Measurements from ENCODE around the gene TPM3. TPM values are rescaled to one million over a fixed set of nuclear protein-coding genes. Genes with fewer than 3 reads are reported as not detected.

Gene TPM3
- total and polyA plus RNA-seq, 10 of the 15 experiments (the other 5 are each of a cell fraction or from before 2014, with no cell fraction given): 270 to 759 (median 505) TPM

GRCh38 chr1:154176337-154176736 lies 15.6 kb downstream of the TPM3 start (continued):
- TF ChIP-seq ZBTB40 (IDR thresholded peaks at IDR 0.05; ENCODE audit: borderline replicate concordance): no peak
- TF ChIP-seq ZSCAN29 (IDR thresholded peaks at IDR 0.05): no peak
- no peak for TF ChIP-seq TBL1XR1 (IDR thresholded peaks at IDR 0.05; ENCODE audit: low read depth, low read length)
- no peak for TF ChIP-seq REST (IDR thresholded peaks at IDR 0.05; ENCODE audit: low read depth, low read length)
- TF ChIP-seq PML (IDR thresholded peaks at IDR 0.05; ENCODE audit: low read length): no peak
- no peak for TF ChIP-seq CTCF (IDR thresholded peaks at IDR 0.05 in 2 of 3, conservative IDR thresholded peaks at IDR 0.05 in 1 of 3; ENCODE audit: control insufficient read depth in 2 of 3, extremely low read depth in 1 of 3, insufficient read depth in 1 of 3, low read depth in 3 of 3, low read length in 3 of 3)
- TF ChIP-seq IKZF1 (conservative IDR thresholded peaks at IDR 0.05): no peak
- no peak for TF ChIP-seq GABPA (IDR thresholded peaks at IDR 0.05; ENCODE audit: low read depth)

Measured in GM12878 (cell line).